Measurements from ENCODE around the gene MORC1. TPM values are rescaled to one million over a fixed set of nuclear protein-coding genes. Genes with fewer than 3 reads are reported as not detected.

Gene MORC1
- polyA plus RNA-seq, 2 of the 4 experiments (the other 2 are of a cell fraction): not detected

DNA sequence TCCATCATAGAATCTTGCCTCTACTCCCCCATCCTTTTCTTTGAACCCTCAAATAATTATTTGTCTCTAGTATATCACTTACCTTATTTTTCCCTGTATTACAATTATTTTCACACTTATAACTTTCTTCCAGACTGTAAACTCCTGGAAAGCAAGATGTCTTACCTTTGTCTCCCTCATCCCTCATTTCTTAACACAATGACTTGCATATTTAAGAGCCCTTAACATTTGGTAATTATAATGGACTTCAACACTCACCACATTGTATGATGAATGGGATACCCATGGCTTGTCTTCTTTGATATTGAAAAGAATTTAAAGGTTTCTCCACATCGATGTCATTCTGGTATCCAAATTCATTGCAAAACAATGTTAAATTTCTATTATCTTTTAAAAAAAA lies 82.9 kb downstream of the MORC1 start:
- no peak overlapping the region for H3K4me3 ChIP-seq
- no peak overlapping the region for H3K4me2 ChIP-seq
- no peaks in the 10 kb centered on the region; the same call in 2 of the 3 replicates for H3K9me3 ChIP-seq
- no peak for FAIRE-seq
- no peak for ATAC-seq
- TF ChIP-seq ZC3H11A (IDR thresholded peaks at IDR 0.05): no peak
- peak; percentile 77; the same call in 1 of the 2 replicates for TF ChIP-seq NFE2L2 (conservative IDR thresholded peaks at IDR 0.05; ENCODE audit: low read length)
- peak; percentile 28 for TF ChIP-seq MAFK (IDR thresholded peaks at IDR 0.05; ENCODE audit: partially characterized antibody)
- CTCF ChIA-PET: interaction anchor here (4.1 kb wide), 1 partner anchor 11 kb away, joined by 13 read pairs; no protein-coding TSS in a partner anchor
- no peak overlapping the region for H3K27ac ChIP-seq
- no peak for DNase-seq (ENCODE audit: low read depth in 1 of 2, low spot score in 1 of 2)
- no peaks in the 10 kb centered on the region for H3K4me1 ChIP-seq
- POLR2A ChIA-PET: no interaction called here
- 78% methylated on average over 1 of the region's 1 CpG for WGBS (ENCODE audit: missing lambda C conversion rate)

DNA sequence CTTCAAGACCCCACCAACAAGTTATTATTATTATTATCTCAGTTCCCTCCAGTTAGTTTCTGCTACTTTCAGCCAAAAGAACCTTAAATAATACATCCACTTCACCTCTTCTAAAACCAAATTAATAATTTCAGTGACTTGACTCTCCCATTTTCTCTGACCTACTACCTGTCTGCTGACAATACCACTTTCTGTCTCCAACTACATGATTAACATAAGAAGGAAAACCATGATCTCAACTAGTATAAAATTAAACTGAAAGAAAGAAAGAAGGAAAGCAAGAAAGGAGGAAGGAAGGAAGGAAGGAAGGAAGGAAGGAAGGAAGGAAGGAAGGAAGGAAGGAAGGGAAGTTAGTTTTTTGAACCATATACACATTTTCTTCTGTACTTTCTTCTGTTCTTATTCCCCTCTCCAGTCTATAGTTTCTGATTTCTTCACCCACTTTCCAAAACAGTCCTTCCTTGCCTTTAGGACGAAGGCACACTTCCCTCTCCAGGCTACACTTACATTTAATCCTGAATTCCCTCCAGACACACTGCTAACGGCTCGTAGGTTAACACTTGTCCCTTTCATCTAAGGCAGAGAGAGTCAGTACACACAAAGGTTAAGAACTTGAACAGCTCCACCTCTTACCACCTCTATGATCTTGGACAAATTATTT lies 84.8 kb downstream of the MORC1 start:
- WGBS (ENCODE audit: missing lambda C conversion rate): 4% methylated on average over 3 of the region's 3 CpGs
- Histone ChIP-seq H3K27ac (no peak overlapping the region), H3K4me3 (no peak overlapping the region), H3K9me3 (no peaks in the 10 kb centered on the region), H3K4me1 (no peaks in the 10 kb centered on the region), H3K4me2 (no peak overlapping the region)
- DNase-seq (ENCODE audit: low read depth in 1 of 2, low spot score in 1 of 2) (no peak), FAIRE-seq (no peak), ATAC-seq (no peak; a peak in 1 of 6 replicates)
- CTCF ChIA-PET: interaction anchor here (4.1 kb wide), 1 partner anchor 10 kb away, joined by 13 read pairs; no protein-coding TSS in a partner anchor
- TF ChIP-seq SREBF2 (IDR thresholded peaks at IDR 0.05): no peak
- TF ChIP-seq FOSB (CRISPR knock-in tag; IDR thresholded peaks at IDR 0.05): no peak
- POLR2A ChIA-PET: no interaction called here

DNA sequence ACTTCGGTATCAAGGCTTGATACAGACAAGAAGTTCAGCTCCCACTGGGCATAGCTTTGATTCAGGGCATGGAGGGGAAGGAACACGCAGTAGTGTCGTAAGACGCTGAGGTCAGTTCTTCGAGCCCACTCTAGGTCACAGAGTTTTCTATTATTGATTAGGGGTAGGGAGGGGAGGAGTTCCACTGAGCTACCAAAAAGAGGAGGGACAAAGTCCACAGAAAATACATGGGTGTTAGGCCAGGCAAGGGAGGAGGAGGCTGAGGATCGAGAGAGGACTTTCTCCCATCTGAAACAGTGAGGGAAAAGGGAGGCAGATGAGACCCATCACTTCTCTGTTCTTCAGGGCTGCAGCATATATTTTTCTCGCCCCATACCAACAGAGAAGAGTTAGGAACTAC lies 89.2 kb downstream of the MORC1 start:
- ATAC-seq (no peak), FAIRE-seq (no peak), DNase-seq (ENCODE audit: low read depth in 1 of 2, low spot score in 1 of 2) (no peak)
- no peaks in the 10 kb centered on the region for H3K9me3 ChIP-seq
- ChIA-PET POLR2A (no interaction called here), CTCF (no interaction called here)
- no peak for TF ChIP-seq HEYL (CRISPR knock-in tag; IDR thresholded peaks at IDR 0.05)
- no peak for TF ChIP-seq SREBF2 (IDR thresholded peaks at IDR 0.05)
- TF ChIP-seq EHF (CRISPR knock-in tag; IDR thresholded peaks at IDR 0.05): no peak
- TF ChIP-seq JUN (IDR thresholded peaks at IDR 0.05): no peak
- TF ChIP-seq RFX5 (IDR thresholded peaks at IDR 0.05): no peak
- TF ChIP-seq NR3C1 (IDR thresholded peaks at IDR 0.05): no peak
- TF ChIP-seq, protein P1, sequence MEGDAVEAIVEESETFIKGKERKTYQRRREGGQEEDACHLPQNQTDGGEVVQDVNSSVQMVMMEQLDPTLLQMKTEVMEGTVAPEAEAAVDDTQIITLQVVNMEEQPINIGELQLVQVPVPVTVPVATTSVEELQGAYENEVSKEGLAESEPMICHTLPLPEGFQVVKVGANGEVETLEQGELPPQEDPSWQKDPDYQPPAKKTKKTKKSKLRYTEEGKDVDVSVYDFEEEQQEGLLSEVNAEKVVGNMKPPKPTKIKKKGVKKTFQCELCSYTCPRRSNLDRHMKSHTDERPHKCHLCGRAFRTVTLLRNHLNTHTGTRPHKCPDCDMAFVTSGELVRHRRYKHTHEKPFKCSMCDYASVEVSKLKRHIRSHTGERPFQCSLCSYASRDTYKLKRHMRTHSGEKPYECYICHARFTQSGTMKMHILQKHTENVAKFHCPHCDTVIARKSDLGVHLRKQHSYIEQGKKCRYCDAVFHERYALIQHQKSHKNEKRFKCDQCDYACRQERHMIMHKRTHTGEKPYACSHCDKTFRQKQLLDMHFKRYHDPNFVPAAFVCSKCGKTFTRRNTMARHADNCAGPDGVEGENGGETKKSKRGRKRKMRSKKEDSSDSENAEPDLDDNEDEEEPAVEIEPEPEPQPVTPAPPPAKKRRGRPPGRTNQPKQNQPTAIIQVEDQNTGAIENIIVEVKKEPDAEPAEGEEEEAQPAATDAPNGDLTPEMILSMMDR (IDR thresholded peaks at IDR 0.05): no peak
- TF ChIP-seq, protein P2, sequence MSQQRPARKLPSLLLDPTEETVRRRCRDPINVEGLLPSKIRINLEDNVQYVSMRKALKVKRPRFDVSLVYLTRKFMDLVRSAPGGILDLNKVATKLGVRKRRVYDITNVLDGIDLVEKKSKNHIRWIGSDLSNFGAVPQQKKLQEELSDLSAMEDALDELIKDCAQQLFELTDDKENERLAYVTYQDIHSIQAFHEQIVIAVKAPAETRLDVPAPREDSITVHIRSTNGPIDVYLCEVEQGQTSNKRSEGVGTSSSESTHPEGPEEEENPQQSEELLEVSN (IDR thresholded peaks at IDR 0.05; ENCODE audit: borderline replicate concordance, low read depth): no peak
- H3K4me3 ChIP-seq: no peak overlapping the region
- H3K4me1 ChIP-seq: no peaks in the 10 kb centered on the region
- H3K4me2 ChIP-seq: no peak overlapping the region
- no peak overlapping the region for H3K27ac ChIP-seq
- WGBS (ENCODE audit: missing lambda C conversion rate): 44% methylated on average over 7 of the region's 7 CpGs

DNA sequence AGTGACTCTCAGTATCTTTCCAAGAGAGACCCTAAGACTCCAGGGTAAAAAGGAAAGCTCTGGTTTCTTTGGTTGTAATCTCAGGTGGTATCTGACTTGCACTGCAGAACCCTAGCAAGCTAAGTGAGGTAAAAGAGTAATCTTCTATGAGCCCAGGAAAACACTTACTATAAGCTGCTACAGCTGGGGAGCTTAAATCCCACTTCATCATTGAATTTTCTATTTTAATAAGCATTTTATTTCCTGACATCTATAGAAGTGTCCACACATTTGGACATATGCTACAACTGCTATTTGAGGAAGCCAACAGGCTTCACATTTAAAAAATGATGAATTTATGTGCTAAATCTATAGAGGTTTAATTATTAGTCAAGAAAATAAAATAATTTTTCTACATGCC lies 91.1 kb downstream of the MORC1 start:
- TF ChIP-seq FOSL2 (IDR thresholded peaks at IDR 0.05): no peak
- no peak for TF ChIP-seq FOSL2 (CRISPR knock-in tag; IDR thresholded peaks at IDR 0.05)
- H3K4me3 ChIP-seq: no peak overlapping the region
- no peak overlapping the region for H3K4me2 ChIP-seq
- DNase-seq (ENCODE audit: low read depth in 1 of 2, low spot score in 1 of 2) (no peak), FAIRE-seq (no peak), ATAC-seq (no peak)
- ChIA-PET CTCF (interaction anchor here (0.7 to 1.3 kb wide), 4 partner anchors 18 to 372 kb away, joined by 3 to 9 read pairs (median 3); no protein-coding TSS in a partner anchor), POLR2A (no interaction called here)
- no peak overlapping the region for H3K27ac ChIP-seq
- no peaks in the 10 kb centered on the region for H3K4me1 ChIP-seq
- H3K9me3 ChIP-seq: no peaks in the 10 kb centered on the region

DNA sequence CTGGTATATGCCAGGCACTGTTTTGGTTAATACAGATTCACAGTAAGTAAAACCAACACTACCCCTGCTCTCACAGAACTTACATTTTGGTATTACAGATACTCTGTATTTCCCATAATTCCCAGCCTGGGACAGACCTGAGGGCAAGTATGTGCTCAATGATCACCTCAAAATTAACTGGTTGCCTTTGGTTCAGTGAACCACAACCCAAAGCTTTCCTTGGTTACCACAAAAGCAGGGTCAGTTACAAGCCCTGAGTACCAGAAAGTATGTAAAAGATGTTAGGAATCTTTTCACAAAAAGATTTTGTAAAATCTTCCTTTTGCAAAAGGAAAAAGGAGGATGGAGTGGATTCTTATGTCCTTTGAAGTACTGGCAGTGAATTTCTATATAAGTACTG lies 92.0 kb downstream of the MORC1 start:
- ChIA-PET POLR2A (no interaction called here), CTCF (interaction anchor here (0.7 to 2.9 kb wide), 8 partner anchors 14 to 506 kb away, joined by 3 to 14 read pairs (median 3); no protein-coding TSS in a partner anchor)
- FAIRE-seq (no peak), ATAC-seq (no peak), DNase-seq (ENCODE audit: low read depth in 1 of 2, low spot score in 1 of 2) (no peak)
- Histone ChIP-seq H3K4me3 (no peak overlapping the region), H3K4me2 (no peak overlapping the region), H3K9me3 (no peaks in the 10 kb centered on the region), H3K27ac (no peak overlapping the region), H3K4me1 (no peaks in the 10 kb centered on the region)
- TF ChIP-seq, protein P3, sequence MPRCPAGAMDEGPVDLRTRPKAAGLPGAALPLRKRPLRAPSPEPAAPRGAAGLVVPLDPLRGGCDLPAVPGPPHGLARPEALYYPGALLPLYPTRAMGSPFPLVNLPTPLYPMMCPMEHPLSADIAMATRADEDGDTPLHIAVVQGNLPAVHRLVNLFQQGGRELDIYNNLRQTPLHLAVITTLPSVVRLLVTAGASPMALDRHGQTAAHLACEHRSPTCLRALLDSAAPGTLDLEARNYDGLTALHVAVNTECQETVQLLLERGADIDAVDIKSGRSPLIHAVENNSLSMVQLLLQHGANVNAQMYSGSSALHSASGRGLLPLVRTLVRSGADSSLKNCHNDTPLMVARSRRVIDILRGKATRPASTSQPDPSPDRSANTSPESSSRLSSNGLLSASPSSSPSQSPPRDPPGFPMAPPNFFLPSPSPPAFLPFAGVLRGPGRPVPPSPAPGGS (IDR thresholded peaks at IDR 0.05): no peak
- TF ChIP-seq KDM5A (IDR thresholded peaks at IDR 0.05) (no peak), EP300 (IDR thresholded peaks at IDR 0.05) (no peak), PHF8 (IDR thresholded peaks at IDR 0.05; ENCODE audit: borderline replicate concordance, low read depth) (no peak)
- TF ChIP-seq, protein P4, sequence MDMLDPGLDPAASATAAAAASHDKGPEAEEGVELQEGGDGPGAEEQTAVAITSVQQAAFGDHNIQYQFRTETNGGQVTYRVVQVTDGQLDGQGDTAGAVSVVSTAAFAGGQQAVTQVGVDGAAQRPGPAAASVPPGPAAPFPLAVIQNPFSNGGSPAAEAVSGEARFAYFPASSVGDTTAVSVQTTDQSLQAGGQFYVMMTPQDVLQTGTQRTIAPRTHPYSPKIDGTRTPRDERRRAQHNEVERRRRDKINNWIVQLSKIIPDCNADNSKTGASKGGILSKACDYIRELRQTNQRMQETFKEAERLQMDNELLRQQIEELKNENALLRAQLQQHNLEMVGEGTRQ (IDR thresholded peaks at IDR 0.05): no peak
- TF ChIP-seq, protein P5, sequence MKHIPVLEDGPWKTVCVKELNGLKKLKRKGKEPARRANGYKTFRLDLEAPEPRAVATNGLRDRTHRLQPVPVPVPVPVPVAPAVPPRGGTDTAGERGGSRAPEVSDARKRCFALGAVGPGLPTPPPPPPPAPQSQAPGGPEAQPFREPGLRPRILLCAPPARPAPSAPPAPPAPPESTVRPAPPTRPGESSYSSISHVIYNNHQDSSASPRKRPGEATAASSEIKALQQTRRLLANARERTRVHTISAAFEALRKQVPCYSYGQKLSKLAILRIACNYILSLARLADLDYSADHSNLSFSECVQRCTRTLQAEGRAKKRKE (CRISPR knock-in tag; IDR thresholded peaks at IDR 0.05; ENCODE audit: low read depth): no peak
- TF ChIP-seq, protein P1 (IDR thresholded peaks at IDR 0.05): no peak

Measured in A549 (cell line).